HUES48 (cell line): ENCODE measurements around the gene OR6N1.

Source experiments
- H3K27ac ChIP-seq: one replicate; pipeline ENCODE4 v1.7.0; 2013; ENCODE audit warnings: low read depth, low read length, inconsistent platforms
- H3K27me3 ChIP-seq: 2 replicates; pipeline ENCODE4 v1.6.1; 2013; ENCODE audit warnings: mild to moderate bottlenecking, low read length; ENCODE audit not compliant: control insufficient read depth, insufficient read depth
- H3K36me3 ChIP-seq: 2 replicates; pipeline ENCODE4 v1.6.1; 2013; ENCODE audit warnings: low read length; ENCODE audit not compliant: control insufficient read depth, insufficient read depth
- H3K4me1 ChIP-seq: 2 replicates; pipeline ENCODE4 v1.6.1; 2013; ENCODE audit warnings: mild to moderate bottlenecking, low read length; ENCODE audit not compliant: control insufficient read depth, insufficient read depth
- H3K4me3 ChIP-seq: 2 replicates; pipeline ENCODE4 v1.5.1; 2013; ENCODE audit warnings: mild to moderate bottlenecking, low read depth, low read length
- H3K9ac ChIP-seq: 2 replicates; pipeline ENCODE4 v1.6.1; 2013; ENCODE audit warnings: mild to moderate bottlenecking, low read depth, low read length, moderate library complexity
- H3K9me3 ChIP-seq: 2 replicates; pipeline ENCODE4 v1.6.1; 2013; ENCODE audit warnings: low read length; ENCODE audit not compliant: control insufficient read depth, insufficient read depth

The OR6N1 gene

GRCh38 chr1:158752155-158752712 lies 19.8 kb downstream of the OR6N1 start:
- H3K4me1 ChIP-seq = no peaks in the 10 kb centered on the region
- H3K36me3 ChIP-seq = no peaks in the 10 kb centered on the region
- H3K27me3 ChIP-seq = no peaks in the 10 kb centered on the region
- H3K4me3 ChIP-seq = no peak overlapping the region
- no peaks in the 10 kb centered on the region for H3K9me3 ChIP-seq
- no peak overlapping the region for H3K27ac ChIP-seq
- H3K9ac ChIP-seq = no peak overlapping the region

DNA sequence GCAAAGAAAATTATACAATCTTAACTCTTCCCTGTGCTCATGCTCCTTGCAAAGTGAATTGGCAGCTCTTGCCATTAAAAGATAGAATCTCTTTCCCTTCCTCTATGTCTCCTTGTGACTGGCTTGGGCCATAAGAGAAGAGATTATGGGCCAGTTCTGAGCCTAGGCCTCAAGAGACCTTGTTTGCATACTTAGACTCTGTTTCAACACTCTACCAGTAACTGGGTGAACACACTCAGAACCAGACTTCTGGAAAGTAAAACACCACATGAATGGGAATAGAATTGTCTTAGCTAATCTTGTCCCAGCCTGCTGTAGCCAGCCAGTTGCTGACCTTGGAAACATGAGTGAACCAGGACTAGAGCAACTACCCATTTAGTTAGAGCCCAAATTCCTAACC lies 36.1 kb downstream of the OR6N1 start:
- Histone ChIP-seq H3K27ac (no peak overlapping the region), H3K9me3 (no peaks in the 10 kb centered on the region), H3K27me3 (no peaks in the 10 kb centered on the region), H3K4me3 (no peak overlapping the region), H3K36me3 (no peaks in the 10 kb centered on the region), H3K9ac (no peak overlapping the region), H3K4me1 (no peaks in the 10 kb centered on the region)

GRCh38 chr1:158732524-158732923 lies 39.5 kb downstream of the OR6N1 start:
- no peaks in the 10 kb centered on the region for H3K4me1 ChIP-seq
- no peaks in the 10 kb centered on the region for H3K27me3 ChIP-seq

GRCh38 chr1:158731707-158732106 lies 40.3 kb downstream of the OR6N1 start:
- H3K36me3 ChIP-seq = no peaks in the 10 kb centered on the region

More at GRCh38 chr1:158732524-158732923, 39.5 kb downstream of the OR6N1 start:
- no peaks in the 10 kb centered on the region for H3K9me3 ChIP-seq
- no peak overlapping the region for H3K27ac ChIP-seq
- H3K36me3 ChIP-seq = no peaks in the 10 kb centered on the region
- H3K4me3 ChIP-seq = no peak overlapping the region
- H3K9ac ChIP-seq = no peak overlapping the region

DNA sequence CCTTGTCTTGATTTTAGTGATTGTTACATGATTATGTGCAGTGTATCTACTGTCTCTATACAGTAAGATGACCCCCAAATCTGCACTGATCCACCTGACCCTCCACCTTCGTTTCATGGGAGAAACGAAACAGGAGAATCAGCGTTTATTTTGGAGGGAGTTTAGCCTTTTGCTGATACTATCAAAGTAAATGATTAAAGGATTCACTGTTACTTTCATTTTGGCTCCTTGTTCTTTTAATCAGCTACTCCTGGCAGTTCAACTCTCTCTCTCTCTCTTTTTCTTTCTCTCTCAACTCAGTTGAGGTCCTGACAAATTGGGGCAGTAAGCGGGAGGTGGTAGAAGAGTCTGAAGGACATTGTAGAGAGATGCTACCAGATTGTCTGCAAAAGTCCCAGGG lies 41.5 kb downstream of the OR6N1 start:
- H3K36me3 ChIP-seq = no peaks in the 10 kb centered on the region
- no peak overlapping the region for H3K9ac ChIP-seq
- no peak overlapping the region for H3K27ac ChIP-seq
- H3K4me3 ChIP-seq = no peak overlapping the region
- H3K27me3 ChIP-seq = no peaks in the 10 kb centered on the region
- no peaks in the 10 kb centered on the region for H3K9me3 ChIP-seq
- H3K4me1 ChIP-seq = no peaks in the 10 kb centered on the region

More at GRCh38 chr1:158731707-158732106, 40.3 kb downstream of the OR6N1 start:
- no peaks in the 10 kb centered on the region for H3K4me1 ChIP-seq
- H3K4me3 ChIP-seq = no peak overlapping the region
- H3K9ac ChIP-seq = no peak overlapping the region
- H3K9me3 ChIP-seq = no peaks in the 10 kb centered on the region
- no peak overlapping the region for H3K27ac ChIP-seq
- no peaks in the 10 kb centered on the region for H3K27me3 ChIP-seq

DNA sequence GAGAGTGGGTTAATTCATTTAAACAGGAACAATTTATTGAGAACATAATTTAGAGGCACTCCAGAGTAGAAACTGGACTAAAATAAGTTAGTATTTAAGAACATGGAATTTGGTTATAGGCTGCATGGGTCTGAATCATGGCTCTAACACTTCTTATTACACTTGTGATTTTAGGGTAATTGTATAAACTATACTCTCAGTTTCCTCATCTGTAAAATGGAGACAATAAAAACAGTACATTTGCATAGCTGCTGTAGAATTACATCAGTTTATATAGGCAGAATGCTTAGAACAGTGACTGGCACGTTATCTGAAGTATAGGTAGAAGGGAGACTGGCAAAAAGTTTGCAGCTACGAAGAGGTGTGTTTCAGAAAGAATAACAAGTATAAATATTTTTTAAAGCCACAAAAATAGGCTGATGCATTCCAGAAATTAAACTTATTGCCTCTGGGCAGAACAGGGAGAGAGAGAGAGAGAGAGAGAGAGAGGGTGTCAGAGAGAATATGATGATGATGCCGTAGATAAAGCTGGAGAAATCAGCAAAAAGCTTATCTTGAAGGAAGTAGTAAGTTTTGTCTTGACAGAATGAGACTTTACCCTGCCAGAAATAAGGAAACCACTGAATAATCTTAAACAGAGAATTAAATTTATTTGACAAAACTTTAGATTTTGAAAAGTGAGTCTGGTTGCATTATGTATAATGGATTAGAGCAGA lies 43.3 kb downstream of the OR6N1 start:
- Histone ChIP-seq H3K27me3 (no peaks in the 10 kb centered on the region), H3K9me3 (no peaks in the 10 kb centered on the region), H3K27ac (no peak overlapping the region), H3K36me3 (no peaks in the 10 kb centered on the region), H3K4me3 (no peak overlapping the region), H3K4me1 (no peaks in the 10 kb centered on the region), H3K9ac (no peak overlapping the region)

DNA sequence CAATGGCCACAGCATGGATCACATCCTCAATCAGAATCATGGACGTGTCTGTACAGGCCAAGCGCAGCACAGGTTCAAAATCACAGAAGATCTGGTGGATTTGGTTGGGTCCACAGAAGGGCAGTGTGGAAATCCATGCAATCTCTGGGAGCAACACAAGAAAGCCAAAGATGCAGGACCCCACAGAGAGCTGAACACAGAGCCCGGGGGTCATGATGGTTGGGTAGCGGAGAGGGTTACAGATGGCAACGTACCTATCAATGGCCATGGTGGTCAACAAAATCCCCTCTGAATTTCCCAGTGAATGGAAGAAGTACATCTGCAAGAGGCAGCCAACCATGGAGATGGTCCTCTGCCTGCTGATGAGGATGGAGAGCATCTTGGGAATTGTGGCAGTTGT lies 47.6 kb downstream of the OR6N1 start:
- H3K4me1 ChIP-seq = no peaks in the 10 kb centered on the region
- H3K36me3 ChIP-seq = no peaks in the 10 kb centered on the region
- no peaks in the 10 kb centered on the region for H3K9me3 ChIP-seq
- H3K4me3 ChIP-seq = no peak overlapping the region
- H3K9ac ChIP-seq = no peak overlapping the region
- H3K27me3 ChIP-seq = no peaks in the 10 kb centered on the region
- H3K27ac ChIP-seq = no peak overlapping the region

GRCh38 chr1:158720620-158721019 lies 51.4 kb downstream of the OR6N1 start, which contains the start of gene OR6K3:
OR6K3 (minus strand) TSS chr1:158720720; CDS start chr1:158718115, 2,605 bp downstream.
- no peaks in the 10 kb centered on the region for H3K36me3 ChIP-seq
- H3K4me1 ChIP-seq = no peaks in the 10 kb centered on the region
- no peaks in the 10 kb centered on the region for H3K9me3 ChIP-seq
- no peak within 1 kb of the TSS for H3K9ac ChIP-seq
- no peak within 1 kb of the TSS for H3K27ac ChIP-seq
- H3K4me3 ChIP-seq = no peak within 1 kb of the TSS
- H3K27me3 ChIP-seq = no peaks in the 10 kb centered on the region

DNA sequence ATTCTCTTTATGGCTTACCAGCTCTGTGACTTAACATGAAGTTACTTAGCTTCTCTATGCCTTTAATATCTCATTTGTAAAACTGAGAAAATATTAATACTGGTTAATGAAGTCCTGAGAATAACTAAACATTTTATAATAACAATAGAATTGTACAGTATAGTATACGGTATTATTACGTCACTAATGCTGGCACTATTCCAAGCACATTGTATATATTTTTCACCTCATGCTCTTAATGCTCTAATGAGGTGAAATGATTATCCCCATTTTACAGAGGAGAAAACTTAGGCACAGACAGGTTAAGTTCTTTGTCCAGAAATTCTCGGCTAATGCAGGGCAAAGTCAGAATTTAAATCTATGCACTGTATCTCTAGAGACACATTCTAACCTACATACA lies 52.3 kb downstream of the OR6N1 start:
- no peaks in the 10 kb centered on the region for H3K27me3 ChIP-seq
- no peaks in the 10 kb centered on the region for H3K9me3 ChIP-seq
- no peak overlapping the region for H3K4me3 ChIP-seq
- H3K9ac ChIP-seq = no peak overlapping the region
- H3K4me1 ChIP-seq = no peaks in the 10 kb centered on the region
- H3K36me3 ChIP-seq = no peaks in the 10 kb centered on the region
- H3K27ac ChIP-seq = no peak overlapping the region

GRCh38 chr1:158717344-158717743 lies 54.7 kb downstream of the OR6N1 start:
- Histone ChIP-seq H3K4me1 (no peaks in the 10 kb centered on the region), H3K27me3 (no peaks in the 10 kb centered on the region), H3K4me3 (no peak overlapping the region), H3K9ac (no peak overlapping the region), H3K9me3 (no peaks in the 10 kb centered on the region), H3K27ac (no peak overlapping the region), H3K36me3 (no peaks in the 10 kb centered on the region)

DNA sequence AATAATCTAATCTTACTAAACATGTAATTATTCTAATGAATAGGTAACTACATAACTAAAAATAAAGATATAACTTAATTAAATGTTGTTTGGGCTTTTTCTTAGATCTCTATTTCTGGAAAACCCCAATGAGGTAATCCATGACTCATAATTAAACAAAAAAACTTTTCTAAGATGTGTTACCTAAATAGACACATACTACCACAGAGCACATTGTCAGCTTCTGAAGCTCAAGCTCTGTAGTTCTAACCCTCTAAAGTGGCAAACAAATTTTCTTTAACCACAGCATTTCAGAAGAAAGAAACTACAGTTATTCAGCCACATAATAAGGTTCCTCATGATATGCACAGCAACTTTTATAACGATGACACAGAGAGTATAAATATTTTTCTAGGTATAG lies 55.7 kb downstream of the OR6N1 start:
- Histone ChIP-seq H3K4me1 (no peaks in the 10 kb centered on the region), H3K9ac (no peak overlapping the region), H3K9me3 (no peaks in the 10 kb centered on the region), H3K36me3 (no peaks in the 10 kb centered on the region), H3K27me3 (no peaks in the 10 kb centered on the region), H3K4me3 (no peak overlapping the region), H3K27ac (no peak overlapping the region)
